Measurements from ENCODE around the gene DNHD1.

DNHD1 gene, protein sequence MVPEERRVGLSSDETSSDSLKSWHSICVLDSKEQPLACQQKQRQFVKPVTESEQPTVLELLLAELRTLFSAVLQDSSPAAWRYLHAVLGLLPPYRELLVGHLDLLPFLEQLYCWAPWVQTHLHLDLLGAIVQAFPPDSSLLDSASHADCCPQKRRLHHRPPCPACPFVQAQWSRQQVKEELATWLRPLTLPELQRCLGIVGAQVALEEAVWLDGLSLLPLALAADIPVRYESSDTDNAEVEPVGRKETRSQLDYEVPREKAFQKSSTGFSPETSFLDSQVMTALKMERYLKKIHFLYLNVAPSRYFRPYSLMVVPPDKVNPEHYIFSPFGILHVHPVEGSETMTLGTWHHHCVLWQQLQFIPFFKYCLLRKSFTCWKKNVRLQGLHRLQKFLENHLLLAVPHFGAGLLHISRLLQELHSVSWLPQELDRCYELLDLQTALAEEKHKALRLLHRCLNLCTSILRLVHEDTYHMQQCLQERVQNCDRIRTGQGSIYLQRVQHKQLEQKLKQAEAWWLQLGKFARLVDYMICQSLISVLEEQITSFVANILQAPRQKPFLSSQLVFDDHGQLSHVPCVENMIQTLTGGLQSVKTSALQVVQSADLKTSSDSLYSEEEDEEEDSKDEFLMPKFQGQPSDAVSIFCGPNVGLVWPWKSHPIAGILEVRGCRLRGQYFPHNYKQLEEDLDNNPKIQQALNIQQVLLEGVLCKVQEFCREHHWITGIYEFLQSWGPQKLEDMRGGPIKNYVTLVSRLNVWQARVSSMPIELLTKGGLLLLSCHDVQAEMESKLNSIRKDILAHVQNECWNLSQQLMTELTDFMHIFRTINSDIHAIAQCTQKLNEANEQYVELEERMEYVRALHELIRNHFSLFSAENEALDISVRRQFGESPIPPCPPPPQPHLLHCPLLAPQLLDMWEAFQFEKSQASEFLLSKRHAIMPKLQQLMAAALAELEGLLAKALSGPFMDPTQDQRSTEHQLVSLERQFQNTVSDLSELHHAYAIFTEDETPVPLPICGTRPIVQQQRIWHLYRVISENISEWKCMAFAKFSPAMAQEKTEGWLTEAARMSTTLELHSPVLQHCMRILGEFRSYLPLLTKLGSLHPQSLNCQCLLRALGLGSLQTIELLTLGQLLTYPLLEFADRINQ (N-terminal part only)

DNA sequence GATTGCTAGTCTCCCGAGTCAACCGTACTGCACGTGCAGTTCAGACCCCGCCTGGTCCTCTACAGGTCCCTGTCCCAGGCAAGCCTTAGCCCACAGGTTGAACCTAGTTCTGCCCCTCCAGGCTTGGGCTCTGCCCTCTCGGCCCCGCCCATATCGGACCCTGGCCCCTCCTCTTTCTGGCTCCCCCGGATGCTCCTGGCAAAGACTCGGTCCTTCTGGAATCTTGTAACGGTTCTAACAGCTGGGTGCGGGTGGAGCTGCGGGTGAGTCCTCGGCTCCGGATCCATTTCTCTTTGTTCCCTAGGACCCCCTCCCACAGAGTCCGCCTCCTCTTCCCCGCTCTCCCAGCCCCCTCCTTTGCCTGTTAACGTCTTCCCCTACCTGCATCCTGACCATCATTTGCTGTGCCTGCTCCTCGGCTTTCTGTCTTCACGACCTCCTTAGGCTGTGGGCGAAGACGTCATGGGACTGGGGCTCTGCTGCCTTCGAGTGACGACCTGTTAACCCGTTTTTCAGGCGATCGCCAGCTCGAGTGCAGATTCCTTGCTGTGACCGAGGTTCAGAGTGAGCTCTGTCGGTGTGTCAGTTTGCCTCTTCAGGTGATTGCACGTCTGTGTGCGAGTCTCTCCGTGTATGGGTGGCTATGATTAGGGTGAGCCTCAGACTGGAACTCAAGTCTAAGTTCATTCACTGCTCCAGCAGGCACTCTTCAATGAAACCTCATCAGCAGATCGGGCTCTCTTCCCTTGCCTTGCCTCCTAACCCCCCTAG is at the start of gene DNHD1:
Gene DNHD1 (plus strand): TSS at position 212 of the 771 bp plus-strand sequence. CDS start 936 bp downstream, outside the sequence.
- TF ChIP-seq GATA2 (IDR thresholded peaks at IDR 0.05; ENCODE audit: low read depth, low read length) (no peak), GATA3 (IDR thresholded peaks at IDR 0.05; ENCODE audit: low read depth, low read length) (no peak)

DNA sequence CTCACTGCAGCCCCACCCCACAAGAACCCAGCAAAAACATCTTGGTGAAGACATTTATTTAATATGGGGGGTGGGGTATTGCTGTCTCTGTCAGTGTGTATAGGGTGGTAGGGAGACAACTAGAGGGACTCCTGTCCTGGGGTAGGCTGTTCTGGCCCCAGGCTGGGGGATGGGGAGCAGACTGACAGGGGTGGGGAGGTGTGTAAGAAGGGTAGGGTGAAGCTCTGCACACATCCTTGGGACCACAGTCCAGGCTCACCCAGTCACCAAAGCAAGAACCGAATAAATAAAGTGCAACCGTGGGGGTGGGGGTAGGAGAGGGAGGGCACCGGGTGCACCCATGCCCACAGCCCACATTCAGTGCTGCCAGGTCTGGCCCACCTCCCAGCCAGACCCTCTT is 48.5 kb upstream of the DNHD1 start:
- TF ChIP-seq GATA2 (IDR thresholded peaks at IDR 0.05; ENCODE audit: low read depth, low read length) (no peak), GATA3 (IDR thresholded peaks at IDR 0.05; ENCODE audit: low read depth, low read length) (no peak)

GRCh38 chr11:6452219-6452618 is 44.9 kb upstream of the DNHD1 start:
- no peak for TF ChIP-seq GATA2 (IDR thresholded peaks at IDR 0.05; ENCODE audit: low read depth, low read length)
- no peak for TF ChIP-seq GATA3 (IDR thresholded peaks at IDR 0.05; ENCODE audit: low read depth, low read length)

- TF ChIP-seq GATA2 (IDR thresholded peaks at IDR 0.05; ENCODE audit: low read depth, low read length): no peak
- TF ChIP-seq GATA3 (IDR thresholded peaks at IDR 0.05; ENCODE audit: low read depth, low read length): no peak
These were observed 43.9 kb upstream of the DNHD1 start for GRCh38 chr11:6453152-6453551.

GRCh38 chr11:6455070-6455469 is 42.0 kb upstream of the DNHD1 start:
- TF ChIP-seq GATA3 (IDR thresholded peaks at IDR 0.05; ENCODE audit: low read depth, low read length) (no peak), GATA2 (IDR thresholded peaks at IDR 0.05; ENCODE audit: low read depth, low read length) (no peak)

GRCh38 chr11:6456361-6457073 is 40.6 kb upstream of the DNHD1 start:
- TF ChIP-seq GATA2 (IDR thresholded peaks at IDR 0.05; ENCODE audit: low read depth, low read length) (no peak), GATA3 (IDR thresholded peaks at IDR 0.05; ENCODE audit: low read depth, low read length) (no peak)

DNA sequence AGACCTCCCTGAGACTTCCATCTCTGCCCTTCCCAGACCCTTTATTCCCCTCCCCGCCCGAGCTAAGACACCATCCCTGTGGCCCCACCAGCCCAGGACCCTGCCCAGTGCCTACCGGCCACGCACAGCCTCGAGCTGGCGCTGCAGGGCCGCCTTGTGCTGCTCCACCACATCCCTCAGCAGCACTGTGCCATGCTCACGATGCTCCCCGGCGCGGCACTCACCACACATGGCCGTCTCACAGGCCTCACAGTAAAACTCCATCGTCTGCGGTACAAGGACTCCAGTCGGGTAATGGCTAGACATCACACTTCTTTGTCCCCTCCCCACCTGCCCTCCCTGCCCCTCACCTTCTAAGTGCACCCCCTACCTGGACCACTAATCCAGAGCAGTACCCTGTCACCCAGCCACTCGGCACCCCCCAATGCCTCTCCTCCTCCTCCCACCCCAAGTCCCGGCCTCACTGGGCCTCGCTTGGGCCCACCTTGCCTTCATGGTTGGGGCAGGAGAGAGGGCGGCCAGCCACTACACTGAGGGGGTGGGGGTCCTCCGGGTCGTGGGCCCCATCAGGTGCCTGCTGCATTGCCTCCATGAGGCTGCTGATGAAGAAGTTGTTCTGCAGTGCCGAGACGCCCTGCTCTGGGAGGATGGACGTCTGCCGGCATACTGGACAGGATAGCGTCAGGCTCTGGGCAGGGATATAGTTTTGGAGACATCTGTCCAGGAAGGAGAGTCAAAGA is 39.3 kb upstream of the DNHD1 start:
- no peak for TF ChIP-seq GATA3 (IDR thresholded peaks at IDR 0.05; ENCODE audit: low read depth, low read length)
- TF ChIP-seq GATA2 (IDR thresholded peaks at IDR 0.05; ENCODE audit: low read depth, low read length): no peak

GRCh38 chr11:6458352-6459098 is 38.6 kb upstream of the DNHD1 start:
- TF ChIP-seq GATA2 (IDR thresholded peaks at IDR 0.05; ENCODE audit: low read depth, low read length) (no peak), GATA3 (IDR thresholded peaks at IDR 0.05; ENCODE audit: low read depth, low read length) (no peak)

GRCh38 chr11:6459099-6459450 is 38.0 kb upstream of the DNHD1 start:
- TF ChIP-seq GATA3 (IDR thresholded peaks at IDR 0.05; ENCODE audit: low read depth, low read length) (no peak), GATA2 (IDR thresholded peaks at IDR 0.05; ENCODE audit: low read depth, low read length) (no peak)

DNA sequence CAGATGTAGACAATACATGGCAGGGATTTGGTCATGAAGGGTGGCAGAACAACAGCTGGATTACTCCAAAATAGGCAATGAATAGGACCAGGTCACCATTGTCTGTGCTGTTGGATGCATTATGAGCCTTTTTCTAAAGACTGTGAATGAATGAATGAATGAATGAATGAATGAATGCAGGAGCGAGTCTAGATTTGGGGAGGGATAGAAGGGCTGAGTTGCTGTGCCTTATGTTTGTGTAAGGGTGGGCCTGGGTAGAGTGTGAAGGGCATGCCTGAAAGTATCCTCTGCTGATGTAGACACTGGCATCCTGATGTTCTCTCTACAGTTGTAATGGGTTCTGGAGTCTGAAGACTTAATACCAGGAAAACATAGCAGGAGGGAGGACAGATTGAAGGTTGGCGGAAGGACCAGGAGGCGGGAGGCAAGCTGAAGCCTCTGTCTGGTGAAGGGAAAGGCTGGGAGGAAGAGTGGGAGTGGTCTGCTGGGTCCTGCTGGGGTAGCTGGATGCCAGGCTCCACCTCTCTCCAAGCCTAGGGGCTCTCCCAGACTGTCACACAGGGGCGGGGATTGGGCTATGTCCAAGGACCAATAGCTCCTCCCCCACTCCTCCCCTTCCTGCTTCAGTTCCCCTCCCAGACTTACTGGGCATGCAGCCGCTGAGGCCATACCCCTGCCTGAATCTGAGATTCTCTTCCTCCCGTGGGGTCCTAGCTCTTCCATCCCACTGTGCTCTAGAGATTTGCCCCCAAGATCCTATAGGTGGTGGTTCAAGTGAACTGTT is 28.2 kb upstream of the DNHD1 start:
- TF ChIP-seq GATA2 (IDR thresholded peaks at IDR 0.05; ENCODE audit: low read depth, low read length) (no peak), GATA3 (IDR thresholded peaks at IDR 0.05; ENCODE audit: low read depth, low read length) (no peak)

GRCh38 chr11:6469599-6469998 is 27.5 kb upstream of the DNHD1 start:
- no peak for TF ChIP-seq GATA2 (IDR thresholded peaks at IDR 0.05; ENCODE audit: low read depth, low read length)
- TF ChIP-seq GATA3 (IDR thresholded peaks at IDR 0.05; ENCODE audit: low read depth, low read length): no peak
